H9 (cell line): ENCODE measurements around the gene ACAA2. TPM values are rescaled to one million over a fixed set of nuclear protein-coding genes. Genes with fewer than 3 reads are reported as not detected.

Experiments
- DNase-seq: peaks from one replicate; pipeline ENCODE4 v3.0.0-alpha.2; 2017
- H2AFZ ChIP-seq: one replicate; pipeline ENCODE4 v1.6.1; 2013; ENCODE audit warnings: mild to moderate bottlenecking, low read length, control low read depth, moderate library complexity
- H2AK5ac ChIP-seq: 2 replicates; pipeline ENCODE4 v1.6.1; 2013; ENCODE audit warnings: low read length, control low read depth, mixed read lengths; ENCODE audit not compliant: insufficient read length
- H2BK120ac ChIP-seq: one replicate; pipeline ENCODE4 v1.6.1; 2013; ENCODE audit warnings: low read depth, mild to moderate bottlenecking, low read length, control low read depth, inconsistent platforms; ENCODE audit not compliant: poor library complexity, severe bottlenecking
- H2BK12ac ChIP-seq: 2 replicates; pipeline ENCODE4 v1.6.1; 2013; ENCODE audit warnings: low read length, control low read depth, mixed read lengths, low read depth; ENCODE audit not compliant: insufficient read length
- H2BK15ac ChIP-seq: 2 replicates; pipeline ENCODE4 v1.6.1; 2013; ENCODE audit warnings: low read depth, low read length, control low read depth
- H2BK20ac ChIP-seq: one replicate; pipeline ENCODE4 v1.6.1; 2013; ENCODE audit warnings: low read depth, mild to moderate bottlenecking, low read length, control low read depth, inconsistent platforms; ENCODE audit not compliant: poor library complexity, severe bottlenecking
- H2BK5ac ChIP-seq: 2 replicates; pipeline ENCODE4 v1.6.1; 2013; ENCODE audit warnings: low read length, control low read depth, mixed read lengths; ENCODE audit not compliant: insufficient read length
- H3K14ac ChIP-seq: 2 replicates; pipeline ENCODE4 v1.6.1; 2013; ENCODE audit warnings: low read length, control low read depth; ENCODE audit not compliant: insufficient read depth
- H3K18ac ChIP-seq: 2 replicates; pipeline ENCODE4 v1.6.1; 2013; ENCODE audit warnings: low read depth, mild to moderate bottlenecking, mixed read lengths, low read length, control low read depth; ENCODE audit not compliant: insufficient read length
- H3K23ac ChIP-seq: 2 replicates; pipeline ENCODE4 v1.6.1; 2013; ENCODE audit warnings: low read length, control low read depth, mixed read lengths, low read depth; ENCODE audit not compliant: insufficient read length
- H3K23me2 ChIP-seq: 2 replicates; pipeline ENCODE4 v1.6.1; 2013; ENCODE audit warnings: low read depth, mild to moderate bottlenecking, mixed read lengths, low read length, control low read depth; ENCODE audit not compliant: insufficient read length, poor library complexity, severe bottlenecking
- H3K27ac ChIP-seq: 2 replicates; pipeline ENCODE4 v1.5.1; 2013; ENCODE audit warnings: low read length, control low read depth, mixed read lengths, low read depth; ENCODE audit not compliant: insufficient read length
- H3K27me3 ChIP-seq: 2 replicates; pipeline ENCODE4 v1.6.1; 2013; ENCODE audit warnings: low read length, control low read depth, inconsistent platforms; ENCODE audit not compliant: insufficient read depth
- H3K4ac ChIP-seq: 2 replicates; pipeline ENCODE4 v1.6.1; 2013; ENCODE audit warnings: low read depth, mild to moderate bottlenecking, control low read depth, inconsistent platforms, low read length, moderate library complexity
- H3K4me1 ChIP-seq: 2 replicates; pipeline ENCODE4 v1.6.1; 2013; ENCODE audit warnings: low read length, control low read depth, inconsistent platforms; ENCODE audit not compliant: insufficient read depth
- H3K4me2 ChIP-seq: 2 replicates; pipeline ENCODE4 v1.6.1; 2013; ENCODE audit warnings: low read length, control low read depth, mixed read lengths; ENCODE audit not compliant: insufficient read length, insufficient read depth
- H3K56ac ChIP-seq: 2 replicates; pipeline ENCODE4 v1.6.1; 2013; ENCODE audit warnings: low read depth, mild to moderate bottlenecking, mixed read lengths, low read length, control low read depth; ENCODE audit not compliant: insufficient read length
- H3K79me1 ChIP-seq: 2 replicates; pipeline ENCODE4 v1.6.1; 2013; ENCODE audit warnings: low read depth, mild to moderate bottlenecking, moderate library complexity, low read length, control low read depth, inconsistent platforms; ENCODE audit not compliant: insufficient read depth, poor library complexity, severe bottlenecking
- H3K79me2 ChIP-seq: 2 replicates; pipeline ENCODE4 v1.6.1; 2013; ENCODE audit warnings: low read length, control low read depth, inconsistent platforms; ENCODE audit not compliant: insufficient read depth
- H3K9ac ChIP-seq: 2 replicates; pipeline ENCODE4 v1.6.1; 2013; ENCODE audit warnings: low read length, control low read depth, mixed read lengths; ENCODE audit not compliant: insufficient read length; ENCODE audit errors: extremely low read depth
- H3K9me3 ChIP-seq: one replicate; pipeline ENCODE4 v1.6.1; 2013; ENCODE audit warnings: low read depth, low read length, inconsistent platforms; ENCODE audit not compliant: control insufficient read depth
- H3T11ph ChIP-seq: one replicate; pipeline ENCODE4 v1.6.1; 2013; ENCODE audit warnings: mild to moderate bottlenecking, low read length, control low read depth, inconsistent platforms
- H4K20me1 ChIP-seq: one replicate; pipeline ENCODE4 v1.6.1; 2013; ENCODE audit not compliant: control insufficient read depth, insufficient read length, insufficient read depth
- H4K5ac ChIP-seq: 2 replicates; pipeline ENCODE4 v1.6.1; 2013; ENCODE audit warnings: low read depth, mild to moderate bottlenecking, mixed read lengths, low read length, control low read depth; ENCODE audit not compliant: insufficient read length
- H4K8ac ChIP-seq: replicated peaks from 2 replicates; pipeline ENCODE4 v1.6.1; 2013; ENCODE audit warnings: low read length, control low read depth, mixed read lengths, low read depth; ENCODE audit not compliant: insufficient read length
- H4K91ac ChIP-seq: 2 replicates; pipeline ENCODE4 v1.6.1; 2013; ENCODE audit warnings: low read depth, mild to moderate bottlenecking, moderate library complexity, mixed read lengths, low read length, control low read depth; ENCODE audit not compliant: insufficient read length
- H3K27ac Mint-ChIP-seq, 3 experiments: 2 replicates in 2 of 3; 3 replicates in 1 of 3; pipeline ENCODE4 v1.8.0; 2020 to 2021; ENCODE audit warnings: mixed read lengths in 3 of 3, mild to moderate bottlenecking in 1 of 3, moderate library complexity in 1 of 3
- H3K27me3 Mint-ChIP-seq: 2 replicates; pipeline ENCODE4 v1.8.0; 2021; ENCODE audit warnings: low read depth, mild to moderate bottlenecking, moderate library complexity, mixed read lengths
- H3K36me3 Mint-ChIP-seq, 3 experiments: 2 replicates in 2 of 3; 3 replicates in 1 of 3; pipeline ENCODE4 v1.8.0; 2020 to 2021; ENCODE audit warnings: low read depth in 3 of 3, mixed read lengths in 3 of 3; ENCODE audit not compliant: insufficient read depth in 1 of 3
- H3K4me1 Mint-ChIP-seq, 2 experiments: 2 replicates each; pipeline ENCODE4 v1.8.0; 2020; ENCODE audit warnings: mixed read lengths in 2 of 2
- H3K4me3 Mint-ChIP-seq, 2 experiments: 2 replicates in 1 of 2; 3 replicates in 1 of 2; pipeline ENCODE4 v1.8.0; 2020 to 2021; ENCODE audit warnings: mild to moderate bottlenecking in 2 of 2, mixed read lengths in 2 of 2, moderate library complexity in 1 of 2
- H3K9me3 Mint-ChIP-seq, 2 experiments: 2 replicates in 1 of 2; 3 replicates in 1 of 2; pipeline ENCODE4 v1.8.0; 2020; ENCODE audit warnings: mild to moderate bottlenecking in 2 of 2, mixed read lengths in 2 of 2, moderate library complexity in 1 of 2
- CTCF ChIP-seq: fragments of 200-600 bp; sonication (generic); conservative IDR thresholded peaks from 3 replicates; pipeline ENCODE4 v1.8.0; 2021; ENCODE audit warnings: antibody characterized with exemption, mild to moderate bottlenecking
- WGBS: extraction: QIAGEN DNeasy Blood & Tissue Kit; methylation state at CpG from one replicate; pipeline ENCODE4 v1.1.7; 2013; ENCODE audit warnings: missing lambda C conversion rate, low lambda C conversion rate, mixed read lengths; ENCODE audit not compliant: insufficient read length; ENCODE audit errors: extremely low coverage; 5-methylcytosine and 5-hydroxymethylcytosine counted together
- total RNA-seq: library from RNA; stranded (reverse); gene quantifications from 2 replicates; pipeline ENCODE4 v1.2.1, GENCODE V29; 2021

Gene ACAA2
- total RNA-seq, 1 experiment from 2014 or later = 115 TPM

DNA sequence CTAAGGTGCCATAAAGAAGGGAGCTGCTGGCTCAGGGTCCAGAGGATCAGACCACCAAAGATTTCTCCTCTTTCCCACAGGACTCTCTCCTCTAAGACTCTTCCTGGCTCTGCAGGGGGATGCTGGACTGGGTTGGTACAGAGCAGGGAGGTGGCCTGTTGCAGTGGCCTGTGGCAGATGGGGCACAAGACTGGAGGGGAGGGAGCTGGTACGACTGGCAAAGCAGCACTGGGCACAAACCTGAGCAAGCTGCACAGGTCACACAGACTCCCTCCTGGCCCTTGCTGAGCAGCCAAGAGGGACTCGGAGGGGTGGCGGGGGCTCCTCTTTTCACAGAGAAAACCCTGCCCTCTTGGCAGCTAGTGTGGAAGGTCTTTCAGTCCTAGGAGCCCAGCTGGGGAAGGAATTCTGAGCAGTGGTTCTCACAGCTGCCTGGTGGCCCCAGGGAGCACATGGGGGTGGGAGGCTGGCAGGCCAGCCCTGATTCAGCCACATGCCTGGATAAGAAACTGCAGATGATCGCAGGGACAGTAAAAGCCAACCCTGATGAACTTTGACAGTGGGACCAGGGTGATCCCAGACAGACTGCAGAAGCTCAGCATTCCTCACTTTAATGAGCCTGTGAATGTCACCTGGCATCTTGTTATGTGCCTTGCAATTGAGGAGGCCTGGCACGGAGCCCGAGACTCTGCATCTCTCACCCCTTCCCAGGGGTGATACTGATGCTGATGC lies 32.5 kb upstream of the ACAA2 start:
- no peak overlapping the region for H3T11ph ChIP-seq
- H3K9me3 ChIP-seq = no peaks in the 10 kb centered on the region
- no peak overlapping the region for H2BK15ac ChIP-seq
- no peak overlapping the region for H3K9ac ChIP-seq
- no peak overlapping the region for H4K91ac ChIP-seq
- no peak overlapping the region for H3K18ac ChIP-seq
- H4K8ac ChIP-seq = no peak overlapping the region
- peaks cover 3% of the 10 kb centered on the region; the same call in 1 of the 2 replicates for H3K4me1 ChIP-seq
- TF ChIP-seq CTCF = no peak
- H3K56ac ChIP-seq = no peak overlapping the region
- no peak overlapping the region for H2AFZ ChIP-seq
- no peak overlapping the region for H2BK12ac ChIP-seq
- no peak overlapping the region for H2BK120ac ChIP-seq
- Mint-ChIP-seq H3K27ac (peak overlapping the region in 1 of 3 experiments; percentile 53; a peak in 1 of 7 replicates), H3K36me3 (peaks cover 0 to 6% (median 0%) of the 10 kb centered on the region in 3 experiments; a peak in 3 of 7 replicates), H3K4me3 (peak overlapping the region in 1 of 2 experiments; percentile 2; a peak in 2 of 5 replicates), H3K4me1 (peaks cover 46 to 47% of the 10 kb centered on the region in 2 experiments), H3K9me3 (no peaks in the 10 kb centered on the region), H3K27me3 (no peaks in the 10 kb centered on the region; the same call in none of the 2 replicates)
- H3K14ac ChIP-seq = no peak overlapping the region
- no peak for DNase-seq
- H3K79me2 ChIP-seq = no peaks in the 10 kb centered on the region
- no peaks in the 10 kb centered on the region for H3K79me1 ChIP-seq
- H3K4ac ChIP-seq = no peak overlapping the region
- H3K23ac ChIP-seq = no peak overlapping the region
- no peak overlapping the region for H2BK5ac ChIP-seq
- no peak overlapping the region for H3K27ac ChIP-seq
- H4K20me1 ChIP-seq = no peaks in the 10 kb centered on the region
- H3K27me3 ChIP-seq = no peaks in the 10 kb centered on the region
- no peak overlapping the region for H2BK20ac ChIP-seq
- H2AK5ac ChIP-seq = no peak overlapping the region
- no CpG with 5 or more reads among the region's 6 CpGs for WGBS
- H3K23me2 ChIP-seq = no peaks in the 10 kb centered on the region
- H3K4me2 ChIP-seq = no peak overlapping the region
- no peak overlapping the region for H4K5ac ChIP-seq
